Measurements from ENCODE around the gene MS4A5.
A peak's percentile ranks its signal among the peaks of the same experiment; 100 is the strongest.
"Not testable (repeated sequence)": the region's sequence is repeated elsewhere in the genome, so short reads cannot be mapped to it uniquely, and the experiment has no call there.

Gene MS4A5

GRCh38 chr11:60429272-60429671, at the start of gene MS4A5:
TSS of gene MS4A5 (plus strand) at chr11:60429572. CDS start at chr11:60429675, 103 bp downstream.
- no peak for DNase-seq (ENCODE audit: low read depth)

GRCh38 chr11:60389279-60389910, 40.0 kb upstream of the MS4A5 start:
- no peak for DNase-seq (ENCODE audit: low read depth)

DNA sequence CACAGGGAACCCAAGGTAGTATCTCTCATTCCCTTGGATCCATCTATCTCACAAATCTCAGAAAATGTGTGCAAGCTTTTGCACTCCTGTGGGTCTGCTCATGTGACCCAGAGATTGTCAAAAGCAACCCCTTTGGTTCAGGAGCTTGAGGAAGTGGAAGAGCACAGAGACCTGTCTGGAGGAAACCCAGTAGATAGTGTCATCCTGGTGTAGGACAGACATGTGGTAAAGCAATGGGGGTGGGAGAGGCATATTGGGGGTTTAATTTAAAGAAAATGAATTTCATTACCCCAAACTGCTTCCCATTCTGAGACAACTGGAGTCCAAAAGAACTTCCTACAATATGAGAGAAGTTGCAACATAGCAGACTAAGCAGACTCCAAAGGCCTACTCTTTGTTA, 39.0 kb upstream of the MS4A5 start:
- no peak for DNase-seq (ENCODE audit: low read depth)

DNA sequence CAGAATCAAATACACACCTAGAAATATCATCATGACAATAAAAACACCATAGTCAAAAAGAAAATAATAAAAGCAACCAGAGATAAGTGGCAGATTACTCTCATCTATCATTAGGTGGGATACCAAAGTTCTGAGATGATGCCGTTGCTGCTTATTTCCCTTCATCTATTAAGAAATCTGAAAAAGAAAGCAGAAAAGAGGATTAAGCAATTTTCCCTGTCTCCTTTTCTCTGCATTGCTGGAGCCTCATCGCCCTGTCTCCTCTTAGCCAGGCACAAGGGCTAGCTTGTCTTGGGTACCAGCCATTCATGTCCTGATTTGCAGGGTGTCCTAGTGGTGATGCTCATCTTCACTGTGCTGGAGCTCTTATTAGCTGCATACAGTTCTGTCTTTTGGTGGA, 37.0 kb upstream of the MS4A5 start:
- DNase-seq (ENCODE audit: low read depth): no peak

GRCh38 chr11:60393016-60393415, 36.4 kb upstream of the MS4A5 start:
- no peak for DNase-seq (ENCODE audit: low read depth)

GRCh38 chr11:60394666-60395380, 34.5 kb upstream of the MS4A5 start:
- DNase-seq (ENCODE audit: low read depth): no peak

DNA sequence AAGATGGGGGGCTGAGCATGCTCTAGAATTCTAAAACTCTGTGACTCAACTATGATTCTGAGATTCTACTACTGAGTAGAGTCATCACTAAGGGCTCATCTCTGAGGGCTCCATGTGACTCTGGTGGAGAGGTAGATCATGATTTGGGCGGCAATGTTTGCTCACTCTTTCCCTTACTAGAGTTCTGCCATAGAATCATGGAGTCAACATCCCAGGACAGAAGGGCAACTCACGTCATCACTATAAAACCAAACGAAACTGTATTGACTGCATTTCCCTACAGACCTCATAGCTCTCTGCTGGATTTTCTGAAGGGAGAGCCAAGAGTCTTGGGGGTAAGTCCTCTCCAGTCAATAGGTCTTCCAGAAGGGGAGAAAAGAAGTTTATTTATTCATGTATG, 33.0 kb upstream of the MS4A5 start, which contains the start of gene MS4A14:
TSS of gene MS4A14 (plus strand) at position 78 of the 400 bp plus-strand sequence. CDS start at position 198, 120 bp downstream.
- no peak for DNase-seq (ENCODE audit: low read depth)

- no peak for DNase-seq (ENCODE audit: low read depth)
These were observed 32.6 kb upstream of the MS4A5 start for GRCh38 chr11:60396799-60397198.

- DNase-seq (ENCODE audit: low read depth): no peak
These were observed 9.4 kb upstream of the MS4A5 start for GRCh38 chr11:60420015-60420414.

- no peak for DNase-seq (ENCODE audit: low read depth)
These were observed 6.8 kb upstream of the MS4A5 start for GRCh38 chr11:60422609-60423008.

DNA sequence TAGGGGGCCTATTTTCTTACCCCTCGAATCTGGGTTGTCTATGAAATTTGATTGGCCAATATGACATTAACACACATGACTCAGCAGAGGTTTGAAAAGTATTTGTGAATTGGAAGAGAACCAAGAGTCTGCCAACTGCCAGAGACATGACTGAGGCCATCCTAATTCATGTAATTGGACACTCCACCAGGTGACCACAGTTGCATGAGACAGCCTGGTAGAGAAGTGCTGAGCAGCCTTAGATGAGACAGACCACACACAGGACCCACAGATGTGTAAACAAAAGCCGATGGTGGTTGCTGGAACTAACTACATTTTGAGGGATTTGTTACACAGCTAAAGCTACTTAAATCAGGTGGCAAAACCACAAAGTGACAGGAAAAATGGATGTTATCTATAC, 855 bp upstream of the MS4A5 start:
- peak; percentile 11 for DNase-seq (ENCODE audit: low read depth)

DNA sequence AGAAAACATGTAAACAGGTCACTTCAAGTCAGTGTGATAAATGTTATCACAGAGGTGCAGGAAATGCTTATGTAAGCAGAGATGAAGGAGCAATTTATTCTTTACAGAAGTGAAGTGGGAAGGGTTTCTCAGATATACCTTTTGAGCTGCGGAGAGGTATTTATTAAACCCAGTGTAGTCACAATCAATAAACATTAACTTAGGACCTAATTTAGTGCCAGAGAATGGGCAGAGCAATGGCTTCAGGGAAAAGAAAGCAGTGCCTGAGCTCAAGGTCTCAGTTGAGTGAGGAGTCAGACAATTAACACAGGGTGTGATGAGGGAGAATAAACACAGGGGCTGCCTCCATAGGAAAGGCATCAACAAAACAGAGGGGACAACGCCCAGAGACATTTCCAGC, 1.9 kb downstream of the MS4A5 start:
- no peak for DNase-seq (ENCODE audit: low read depth)

DNA sequence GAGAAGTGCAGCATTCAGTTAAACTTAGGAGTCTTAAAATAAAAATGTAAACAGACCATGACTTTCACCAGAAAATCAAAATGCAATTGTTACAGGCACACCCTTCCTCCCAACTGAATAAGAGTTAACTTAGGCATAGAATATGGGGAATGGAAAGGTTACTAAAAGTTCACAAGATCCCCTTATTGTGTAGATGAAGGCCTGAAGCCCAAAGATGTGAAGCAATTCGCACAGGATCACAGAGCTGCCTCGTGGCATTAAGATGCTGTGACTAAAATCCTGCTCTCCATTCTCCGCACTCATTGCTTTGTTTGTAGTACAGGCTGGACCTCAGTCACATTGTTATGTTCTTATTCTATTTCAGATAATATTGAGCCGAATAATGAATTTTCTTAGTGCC, 4.0 kb downstream of the MS4A5 start:
- no peak for DNase-seq (ENCODE audit: low read depth)

- no peak for DNase-seq (ENCODE audit: low read depth)
These were observed 17.7 kb downstream of the MS4A5 start for GRCh38 chr11:60447070-60447469.

DNA sequence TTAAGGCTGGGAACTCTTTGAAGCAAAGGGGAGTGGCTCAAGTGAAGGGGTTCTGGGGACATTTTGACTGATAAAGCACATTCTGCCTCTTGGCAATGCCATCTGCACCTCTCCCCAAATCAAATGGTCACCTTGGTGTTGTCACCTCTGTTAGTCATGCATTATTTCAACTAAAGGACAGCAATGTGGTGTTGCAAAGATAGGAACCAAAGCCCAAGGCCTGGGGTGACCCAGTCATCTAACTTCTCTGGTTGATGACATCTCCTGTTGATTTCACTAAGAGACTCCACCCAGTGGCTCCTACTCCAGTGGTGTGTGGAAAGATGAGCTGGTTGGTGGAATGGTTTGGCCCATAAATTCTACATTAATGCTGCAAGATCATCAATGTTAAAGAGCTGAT, 18.5 kb downstream of the MS4A5 start:
- no peak for DNase-seq (ENCODE audit: low read depth)

- DNase-seq (ENCODE audit: low read depth): not testable (repeated sequence)
These were observed 21.8 kb downstream of the MS4A5 start for GRCh38 chr11:60451185-60451584.

GRCh38 chr11:60454212-60454611, 24.8 kb downstream of the MS4A5 start:
- no peak for DNase-seq (ENCODE audit: low read depth)

DNA sequence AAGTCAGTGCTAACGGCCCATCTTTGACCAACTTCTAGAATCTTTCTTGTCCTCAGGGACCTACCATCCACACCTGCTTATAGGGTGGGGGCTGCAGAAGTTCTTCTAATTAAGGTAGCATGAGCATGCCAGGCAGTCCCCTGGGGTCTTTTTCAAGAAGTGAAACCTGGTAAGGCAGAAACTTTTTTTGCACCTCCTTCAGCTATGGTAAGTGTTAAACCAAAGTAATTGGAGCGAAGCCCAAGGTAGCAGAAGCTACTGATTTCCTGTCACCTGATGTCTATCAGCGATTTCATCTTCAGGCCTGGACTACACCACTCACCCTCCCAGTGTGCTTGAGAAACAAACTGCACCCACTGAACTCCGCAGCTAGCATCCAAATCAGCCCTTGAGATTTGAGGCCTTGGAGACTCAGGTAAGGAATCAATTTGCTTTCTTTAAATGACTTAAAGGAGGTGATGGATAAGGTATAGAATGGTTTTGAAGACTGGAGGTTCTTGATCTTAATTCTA, 26.2 kb downstream of the MS4A5 start, which contains the start of gene MS4A1:
TSS of gene MS4A1 (plus strand) at position 317 of the 512 bp plus-strand sequence. CDS start 6,528 bp downstream, outside the sequence.
- no peak for DNase-seq (ENCODE audit: low read depth)

GRCh38 chr11:60457576-60457975, 28.2 kb downstream of the MS4A5 start:
- DNase-seq (ENCODE audit: low read depth): no peak

- no peak for DNase-seq (ENCODE audit: low read depth)
These were observed 30.0 kb downstream of the MS4A5 start for GRCh38 chr11:60459345-60459744.

GRCh38 chr11:60468829-60469228, 39.5 kb downstream of the MS4A5 start:
- no peak for DNase-seq (ENCODE audit: low read depth)

GRCh38 chr11:60469723-60470122, 40.4 kb downstream of the MS4A5 start:
- DNase-seq (ENCODE audit: low read depth): no peak

GRCh38 chr11:60477035-60477445, 47.7 kb downstream of the MS4A5 start:
- no peak for DNase-seq (ENCODE audit: low read depth)

All from HS-27A (cell line).